Thyroid gland (tissue), 4 donors: ENCODE measurements around the gene CHRFAM7A. TPM values are rescaled to one million over a fixed set of nuclear protein-coding genes. Genes with fewer than 3 reads are reported as not detected.
"Not testable (repeated sequence)": the region's sequence is repeated elsewhere in the genome, so short reads cannot be mapped to it uniquely, and the experiment has no call there.

Experiments
- DNase-seq, 2 donors: peaks; one replicate each; pipeline ENCODE4 v3.0.0-alpha.2; 2019
- H3K27ac ChIP-seq, 3 donors: fragments of 200-600 bp; sonication (generic); 1 replicate in 2 of 3; 2 replicates in 1 of 3; pipeline ENCODE4 v1.5.1; 2016 to 2019; ENCODE audit warnings: mild to moderate bottlenecking in 1 of 3, moderate library complexity in 1 of 3
- H3K27me3 ChIP-seq: fragments of 200-600 bp; sonication (generic); one replicate; pipeline ENCODE4 v1.5.1; 2019
- H3K36me3 ChIP-seq, 2 donors: fragments of 200-600 bp; sonication (generic); one replicate each; pipeline ENCODE4 v1.5.1; 2016 to 2019
- H3K4me1 ChIP-seq, 2 donors: fragments of 200-600 bp; sonication (generic); one replicate each; pipeline ENCODE4 v1.5.1; 2017 to 2019
- H3K4me3 ChIP-seq, 3 donors: fragments of 200-600 bp; sonication (generic); replicated peaks in 1 of 3; 1 replicate in 2 of 3; 2 replicates in 1 of 3; pipeline ENCODE4 v1.5.1; 2016; ENCODE audit warnings: mild to moderate bottlenecking in 1 of 3
- H3K9me3 ChIP-seq: fragments of 200-600 bp; sonication (generic); one replicate; pipeline ENCODE4 v1.5.1; 2017
- CTCF ChIP-seq, 6 experiments: fragments of 200-600 bp in 3 of 6; fragments of 450-650 bp in 3 of 6; sonication (generic) in 3 of 6; IDR thresholded peaks; one replicate each; pipeline ENCODE4 v1.5.1; 2016 to 2019; ENCODE audit warnings: antibody characterized with exemption in 6 of 6, mild to moderate bottlenecking in 2 of 6, inconsistent platforms in 1 of 6, moderate library complexity in 1 of 6
- WGBS, 2 donors: methylation state at CpG; one replicate each; pipeline ENCODE4 v1.1.5; 2017; 5-methylcytosine and 5-hydroxymethylcytosine counted together
- intact Hi-C: fragments of 100-400 bp; cut with DNase I; formaldehyde crosslinking; loops from one replicate; pipeline ENCODE4 v1.15.1; 2023
- total RNA-seq, 4 donors: library from RNA; depleted of rRNA; stranded (reverse); fragments of >200 nt; gene quantifications; one replicate each; pipeline ENCODE4 v1.2.3, GENCODE V29; 2016

The CHRFAM7A gene
- 10 to 100 TPM in 3 of 4 donors, 1 to 10 TPM in 1; 4.8 to 36.0 (median 23.4) TPM for total RNA-seq

- DNase-seq, H3K36me3 ChIP-seq, H3K9me3 ChIP-seq, H3K27me3 ChIP-seq, H3K4me3 ChIP-seq, intact Hi-C loops, H3K27ac ChIP-seq, H3K4me1 ChIP-seq: not testable (repeated sequence)
- no CpG with 5 or more reads among the region's 74 CpGs for WGBS, 2 donors
Measured at GRCh38 chr15:30392766-30393663, at the start of gene CHRFAM7A. Gene CHRFAM7A, minus strand, starts transcription at chr15:30393540. Its CDS starts 10,189 bp downstream, at chr15:30383351.

- intact Hi-C loops, H3K4me3 ChIP-seq, H3K27ac ChIP-seq, H3K9me3 ChIP-seq, H3K36me3 ChIP-seq, DNase-seq, H3K27me3 ChIP-seq, H3K4me1 ChIP-seq: not testable (repeated sequence)
- WGBS, 2 donors = 29% methylated on average over 2 of the region's 3 CpGs; no CpG with 5 or more reads in 1 of the 2 donors
Measured at GRCh38 chr15:30438348-30438747, 45.0 kb upstream of the CHRFAM7A start.

- H3K9me3 ChIP-seq, H3K36me3 ChIP-seq, intact Hi-C loops, DNase-seq, H3K4me1 ChIP-seq, H3K27ac ChIP-seq, H3K27me3 ChIP-seq, H3K4me3 ChIP-seq: not testable (repeated sequence)
- WGBS, 2 donors = 89 to 94% methylated on average over 3 to 4 of the region's 5 CpGs
Measured at GRCh38 chr15:30435878-30436277, 42.5 kb upstream of the CHRFAM7A start.

GRCh38 chr15:30420723-30421122 is 27.4 kb upstream of the CHRFAM7A start:
- intact Hi-C loops, H3K36me3 ChIP-seq, H3K4me1 ChIP-seq, H3K9me3 ChIP-seq, H3K4me3 ChIP-seq, H3K27me3 ChIP-seq: not testable (repeated sequence)
- peak overlapping the region; percentile 24 to 79 (median 59) for H3K27ac ChIP-seq
- peak in 1 of 2 donors; percentile 6 for DNase-seq
- 42 to 57% methylated on average over 6 of the region's 6 CpGs for WGBS, 2 donors

- H3K9me3 ChIP-seq, H3K27me3 ChIP-seq, intact Hi-C loops, DNase-seq, H3K4me3 ChIP-seq, H3K27ac ChIP-seq, H3K36me3 ChIP-seq, H3K4me1 ChIP-seq: not testable (repeated sequence)
- no CpG with 5 or more reads among the region's 7 CpGs for WGBS, 2 donors
Measured at GRCh38 chr15:30414160-30414559, 20.8 kb upstream of the CHRFAM7A start, which contains the start of gene GOLGA8R. Gene GOLGA8R, minus strand, starts transcription at chr15:30414260. Its CDS starts 98 bp downstream, at chr15:30414162.

- H3K36me3 ChIP-seq, intact Hi-C loops, H3K27me3 ChIP-seq, H3K4me1 ChIP-seq, DNase-seq, H3K9me3 ChIP-seq, H3K4me3 ChIP-seq, H3K27ac ChIP-seq: not testable (repeated sequence)
- 75 to 78% methylated on average over 4 of the region's 6 CpGs for WGBS, 2 donors
Measured at GRCh38 chr15:30407636-30408035, 14.3 kb upstream of the CHRFAM7A start.

- H3K27ac ChIP-seq, H3K27me3 ChIP-seq, H3K36me3 ChIP-seq, H3K9me3 ChIP-seq, intact Hi-C loops, H3K4me3 ChIP-seq, H3K4me1 ChIP-seq: not testable (repeated sequence)
- 0% methylated on average over 1 of the region's 6 CpGs; no CpG with 5 or more reads in 1 of the 2 donors for WGBS, 2 donors
- peak; percentile 74 to 80 for DNase-seq
- peak in 5 of 6 experiments; percentile 26 to 41 (median 35) for TF ChIP-seq CTCF (IDR thresholded peaks at IDR 0.05)
Measured at GRCh38 chr15:30398988-30399387, 5.6 kb upstream of the CHRFAM7A start.

GRCh38 chr15:30393664-30393991 is 288 bp upstream of the CHRFAM7A start:
- H3K27me3 ChIP-seq, H3K4me3 ChIP-seq, H3K27ac ChIP-seq, H3K4me1 ChIP-seq, intact Hi-C loops, DNase-seq, H3K9me3 ChIP-seq, H3K36me3 ChIP-seq: not testable (repeated sequence)
- WGBS, 2 donors = no CpG with 5 or more reads among the region's 23 CpGs

- H3K9me3 ChIP-seq, H3K4me3 ChIP-seq, H3K36me3 ChIP-seq, H3K4me1 ChIP-seq, H3K27ac ChIP-seq, DNase-seq, H3K27me3 ChIP-seq, intact Hi-C loops: not testable (repeated sequence)
- no CpG with 5 or more reads among the region's 6 CpGs for WGBS, 2 donors
Measured at GRCh38 chr15:30386318-30386887, 6.9 kb downstream of the CHRFAM7A start.

GRCh38 chr15:30377082-30377413 is 16.3 kb downstream of the CHRFAM7A start:
- no CpG with 5 or more reads among the region's 5 CpGs for WGBS, 2 donors
- DNase-seq, intact Hi-C loops, H3K27ac ChIP-seq, H3K27me3 ChIP-seq, H3K4me3 ChIP-seq, H3K9me3 ChIP-seq, H3K36me3 ChIP-seq, H3K4me1 ChIP-seq: not testable (repeated sequence)

GRCh38 chr15:30376375-30377081 is 16.8 kb downstream of the CHRFAM7A start:
- WGBS, 2 donors = no CpG with 5 or more reads among the region's 17 CpGs
- H3K4me1 ChIP-seq, DNase-seq, H3K27ac ChIP-seq, H3K36me3 ChIP-seq, intact Hi-C loops, H3K4me3 ChIP-seq, H3K27me3 ChIP-seq, H3K9me3 ChIP-seq: not testable (repeated sequence)
